A549 (cell line): ENCODE results near the gene POMGNT2. TPM values are rescaled to one million over a fixed set of nuclear protein-coding genes. Genes with fewer than 3 reads are reported as not detected.

Experiments
- ATAC-seq, 2 experiments: fragments of 200-7000 bp in 1 of 2; fragments of >200 bp in 1 of 2; cut with Nextera tagmentation in 1 of 2; cut with Tn5 transposase in 1 of 2; 3 replicates each; pipeline versions ENCODE4 v1.8.0 to v1.9.1; 2018 to 2020; ENCODE audit warnings: mild to moderate bottlenecking in 1 of 2, moderate library complexity in 1 of 2
- CTCF ChIA-PET: fragments of 300-600 bp; sonication (Branson Sonifier 250); formaldehyde crosslinking; extraction: SDS; loops from one replicate; lab custom pipeline; 2021; ENCODE audit warnings: antibody characterized with exemption, inconsistent platforms; lab: Yijun Ruan, JAX
- POLR2A ChIA-PET: fragments of 350-600 bp; formaldehyde crosslinking; extraction: SDS; loops from one replicate; lab custom pipeline; 2021; ENCODE audit warnings: antibody characterized with exemption, inconsistent platforms; lab: Yijun Ruan, JAX
- DNase-seq, 2 experiments: peaks; one replicate each; pipeline versions ENCODE4 v3.0.0 to v3.0.0-alpha.2; 2011 to 2016; ENCODE audit warnings: low read depth in 1 of 2, low spot score in 1 of 2
- FAIRE-seq: peaks from 2 replicates; lab custom pipeline; 2011; peaks lifted over from hg19 to GRCh38; lab: Jason Lieb, UNC
- H3K27ac ChIP-seq, 2 experiments: fragments of >200 bp; sonication (Bioruptor Twin); formaldehyde crosslinking; 3 replicates each; pipeline ENCODE4 v1.5.1; 2016 to 2017
- H3K4me1 ChIP-seq: fragments of >200 bp; sonication (Bioruptor Twin); formaldehyde crosslinking; 3 replicates; pipeline ENCODE4 v1.6.1; 2016
- H3K4me2 ChIP-seq: fragments of >200 bp; sonication (Bioruptor Twin); formaldehyde crosslinking; 3 replicates; pipeline ENCODE4 v1.6.1; 2016
- H3K4me3 ChIP-seq: fragments of >200 bp; sonication (Bioruptor Twin); formaldehyde crosslinking; 3 replicates; pipeline ENCODE4 v1.5.1; 2016
- H3K9me3 ChIP-seq: fragments of >200 bp; sonication (Bioruptor Twin); formaldehyde crosslinking; 3 replicates; pipeline ENCODE4 v1.6.1; 2016
- BCL3 ChIP-seq: fragments of >200 bp; sonication (Bioruptor Twin); formaldehyde crosslinking; IDR thresholded peaks from 3 replicates; pipeline ENCODE4 v1.6.1; 2016
- BHLHE40 ChIP-seq: IDR thresholded peaks from 2 replicates; pipeline ENCODE4 v1.6.1; 2012; ENCODE audit warnings: low read depth, low read length, inconsistent platforms
- CBX2 ChIP-seq: fragments of 200-600 bp; sonication (generic); IDR thresholded peaks from 2 replicates; pipeline ENCODE4 v1.6.1; 2016; ENCODE audit warnings: low read depth, mild to moderate bottlenecking, borderline replicate concordance
- CBX8 ChIP-seq: fragments of 200-600 bp; sonication (generic); IDR thresholded peaks from 2 replicates; pipeline ENCODE4 v1.6.1; 2016
- CHD4 ChIP-seq: fragments of 200-600 bp; sonication (generic); IDR thresholded peaks from 2 replicates; pipeline ENCODE4 v1.6.1; 2016; ENCODE audit warnings: antibody characterized with exemption, mild to moderate bottlenecking, borderline replicate concordance
- E2F6 ChIP-seq: IDR thresholded peaks from 2 replicates; pipeline ENCODE4 v1.6.1; 2012; ENCODE audit warnings: low read depth, borderline replicate concordance
- EHF ChIP-seq: fragments of 250-450 bp; sonication (Bioruptor Pico); IDR thresholded peaks from 2 replicates; pipeline ENCODE4 v1.5.0; 2020; ENCODE audit warnings: mild to moderate bottlenecking
- EHMT2 ChIP-seq: fragments of 200-600 bp; sonication (generic); IDR thresholded peaks from 2 replicates; pipeline ENCODE4 v1.6.1; 2016; ENCODE audit warnings: antibody characterized with exemption, low read depth, mild to moderate bottlenecking, moderate library complexity
- ELK1 ChIP-seq: fragments of 150-350 bp; IDR thresholded peaks from 2 replicates; pipeline ENCODE4 v1.6.1; 2014; ENCODE audit warnings: low read depth, mild to moderate bottlenecking, low read length
- ESRRA ChIP-seq: fragments of 150-350 bp; IDR thresholded peaks from 2 replicates; pipeline ENCODE4 v1.6.1; 2014; ENCODE audit warnings: mild to moderate bottlenecking, low read length, borderline replicate concordance
- GATA3 ChIP-seq: IDR thresholded peaks from 2 replicates; pipeline ENCODE4 v1.6.1; 2012; ENCODE audit warnings: borderline replicate concordance
- HES2 ChIP-seq: fragments of >200 bp; sonication (Bioruptor Twin); formaldehyde crosslinking; IDR thresholded peaks from 2 replicates; pipeline ENCODE4 v1.6.1; 2016
- HEYL ChIP-seq: fragments of 250-450 bp; sonication (Bioruptor Pico); IDR thresholded peaks from 2 replicates; pipeline ENCODE4 v1.8.0; 2021; ENCODE audit warnings: mild to moderate bottlenecking, moderate library complexity
- HOXA7 ChIP-seq: fragments of 250-450 bp; sonication (Bioruptor Pico); IDR thresholded peaks from 2 replicates; pipeline ENCODE4 v1.5.0; 2020; ENCODE audit warnings: mild to moderate bottlenecking, moderate library complexity
- KDM5A ChIP-seq: fragments of 200-600 bp; sonication (generic); IDR thresholded peaks from 2 replicates; pipeline ENCODE4 v1.6.1; 2016; ENCODE audit warnings: antibody characterized with exemption, mild to moderate bottlenecking
- MAFK ChIP-seq: fragments of 450-650 bp; IDR thresholded peaks from 2 replicates; pipeline ENCODE4 v1.6.1; 2014; ENCODE audit not compliant: partially characterized antibody
- NPAS2 ChIP-seq: fragments of 250-450 bp; sonication (Bioruptor Pico); IDR thresholded peaks from 2 replicates; pipeline ENCODE4 v1.8.0; 2022; ENCODE audit warnings: mild to moderate bottlenecking, moderate library complexity, borderline replicate concordance
- NR3C1 ChIP-seq: fragments of >200 bp; sonication (Bioruptor Twin); formaldehyde crosslinking; IDR thresholded peaks from 3 replicates; pipeline ENCODE4 v1.6.1; 2017
- RARB ChIP-seq: fragments of 250-450 bp; sonication (Bioruptor Pico); IDR thresholded peaks from 2 replicates; pipeline ENCODE4 v1.8.0; 2021; ENCODE audit warnings: mild to moderate bottlenecking, moderate library complexity
- SREBF2 ChIP-seq: fragments of 450-650 bp; IDR thresholded peaks from 2 replicates; pipeline ENCODE4 v1.6.1; 2014; ENCODE audit warnings: mild to moderate bottlenecking, moderate library complexity
- ZFP36 ChIP-seq: fragments of 450-650 bp; IDR thresholded peaks from 2 replicates; pipeline ENCODE4 v1.6.1; 2014; ENCODE audit warnings: borderline replicate concordance; ENCODE audit not compliant: partially characterized antibody
- ZSCAN20 ChIP-seq: fragments of 250-450 bp; sonication (Bioruptor Pico); IDR thresholded peaks from 2 replicates; pipeline ENCODE4 v1.8.0; 2022; ENCODE audit warnings: mild to moderate bottlenecking, moderate library complexity
- WGBS: methylation state at CpG from one replicate; pipeline ENCODE4 v1.1.6; 2017; ENCODE audit errors: missing lambda C conversion rate; 5-methylcytosine and 5-hydroxymethylcytosine counted together
- polyA plus RNA-seq, 4 experiments: library from polyadenylated mRNA; depleted of rRNA in 3 of 4; stranded (reverse); fragments of >200 nt; fragmentation: RNase III in 1 of 4; extraction: RNeasy Plus Mini Kit Qiagen cat#74134 plus additional on column Dnase treatment in 1 of 4; gene quantifications; 2 replicates in 3 of 4; 3 replicates in 1 of 4; pipeline ENCODE4 v1.2.3, GENCODE V29; 2011 to 2017

The POMGNT2 gene
- polyA plus RNA-seq, 2 of the 4 experiments (the other 2 are of a cell fraction): 7.9 to 9.6 TPM

GRCh38 chr3:43059456-43059855 is 46.4 kb downstream of the POMGNT2 start:
- TF ChIP-seq ELK1 (no peak), HEYL (CRISPR knock-in tag) (no peak), NR3C1 (no peak), BHLHE40 (no peak), ESRRA (no peak), GATA3 (no peak), ZFP36 (no peak), HOXA7 (no peak), CHD4 (no peak), CBX2 (no peak), E2F6 (no peak), NPAS2 (CRISPR knock-in tag) (no peak), SREBF2 (no peak), HES2 (no peak), MAFK (no peak), EHF (CRISPR knock-in tag) (no peak), ZSCAN20 (CRISPR knock-in tag) (no peak), CBX8 (no peak), BCL3 (no peak), KDM5A (no peak)
- POLR2A ChIA-PET: no interaction called here
- WGBS: 71% methylated on average over 1 of the region's 1 CpG
- CTCF ChIA-PET: no interaction called here
- FAIRE-seq (no peak), ATAC-seq (no peak), DNase-seq (no peak)
- Histone ChIP-seq H3K27ac (no peak overlapping the region), H3K4me1 (no peaks in the 10 kb centered on the region), H3K9me3 (no peaks in the 10 kb centered on the region), H3K4me2 (no peak overlapping the region), H3K4me3 (no peak overlapping the region)

- 32% methylated on average over 11 of the region's 15 CpGs for WGBS
- no peak overlapping the region for H3K27ac ChIP-seq
- H3K4me2 ChIP-seq: no peak overlapping the region
- TF ChIP-seq RARB (CRISPR knock-in tag): no peak
- no peak for TF ChIP-seq EHMT2
- no peak for TF ChIP-seq ZSCAN20 (CRISPR knock-in tag)
- FAIRE-seq: no peak
- DNase-seq: no peak
- CTCF ChIA-PET: no interaction called here
- ATAC-seq: no peak
- POLR2A ChIA-PET: no interaction called here
- H3K9me3 ChIP-seq: no peaks in the 10 kb centered on the region
- no peak overlapping the region for H3K4me3 ChIP-seq
- no peaks in the 10 kb centered on the region for H3K4me1 ChIP-seq
Observed at GRCh38 chr3:43055806-43056770, 49.8 kb downstream of the POMGNT2 start.
